Measurements from ENCODE around the gene LLGL2. TPM values are rescaled to one million over a fixed set of nuclear protein-coding genes. Genes with fewer than 3 reads are reported as not detected.

Gene LLGL2, protein sequence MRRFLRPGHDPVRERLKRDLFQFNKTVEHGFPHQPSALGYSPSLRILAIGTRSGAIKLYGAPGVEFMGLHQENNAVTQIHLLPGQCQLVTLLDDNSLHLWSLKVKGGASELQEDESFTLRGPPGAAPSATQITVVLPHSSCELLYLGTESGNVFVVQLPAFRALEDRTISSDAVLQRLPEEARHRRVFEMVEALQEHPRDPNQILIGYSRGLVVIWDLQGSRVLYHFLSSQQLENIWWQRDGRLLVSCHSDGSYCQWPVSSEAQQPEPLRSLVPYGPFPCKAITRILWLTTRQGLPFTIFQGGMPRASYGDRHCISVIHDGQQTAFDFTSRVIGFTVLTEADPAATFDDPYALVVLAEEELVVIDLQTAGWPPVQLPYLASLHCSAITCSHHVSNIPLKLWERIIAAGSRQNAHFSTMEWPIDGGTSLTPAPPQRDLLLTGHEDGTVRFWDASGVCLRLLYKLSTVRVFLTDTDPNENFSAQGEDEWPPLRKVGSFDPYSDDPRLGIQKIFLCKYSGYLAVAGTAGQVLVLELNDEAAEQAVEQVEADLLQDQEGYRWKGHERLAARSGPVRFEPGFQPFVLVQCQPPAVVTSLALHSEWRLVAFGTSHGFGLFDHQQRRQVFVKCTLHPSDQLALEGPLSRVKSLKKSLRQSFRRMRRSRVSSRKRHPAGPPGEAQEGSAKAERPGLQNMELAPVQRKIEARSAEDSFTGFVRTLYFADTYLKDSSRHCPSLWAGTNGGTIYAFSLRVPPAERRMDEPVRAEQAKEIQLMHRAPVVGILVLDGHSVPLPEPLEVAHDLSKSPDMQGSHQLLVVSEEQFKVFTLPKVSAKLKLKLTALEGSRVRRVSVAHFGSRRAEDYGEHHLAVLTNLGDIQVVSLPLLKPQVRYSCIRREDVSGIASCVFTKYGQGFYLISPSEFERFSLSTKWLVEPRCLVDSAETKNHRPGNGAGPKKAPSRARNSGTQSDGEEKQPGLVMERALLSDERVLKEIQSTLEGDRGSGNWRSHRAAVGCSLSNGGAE
- 16.6 and 60.2 TPM in 2 replicates for total RNA-seq (ENCODE audit: low replicate concordance)

GRCh38 chr17:75524970-75525805 is at the start of gene LLGL2:
LLGL2 (plus strand) TSS chr17:75525697; CDS start chr17:75543427, 17,730 bp downstream.
- Histone ChIP-seq H3K27me3 (no peaks in the 10 kb centered on the region), H3K9ac (no peak within 1 kb of the TSS), H3K9me3 (ENCODE audit: low read depth) (no peaks in the 10 kb centered on the region), H3K4me3 (peak within 1 kb of the TSS; percentile 87), H3K4me2 (peak within 1 kb of the TSS; percentile 97), H3K4me1 (peaks cover 7% of the 10 kb centered on the region), H2AFZ (replicated peaks) (peak within 1 kb of the TSS; percentile 66), H4K20me1 (ENCODE audit: low read depth) (peaks cover 42% of the 10 kb centered on the region), H3K27ac (no peak within 1 kb of the TSS), H3F3A (ENCODE audit: low read depth) (peaks cover 33% of the 10 kb centered on the region), H3K36me3 (no peaks in the 10 kb centered on the region), H3K79me2 (ENCODE audit: low read depth) (peaks cover 32% of the 10 kb centered on the region)
- H3K27ac Mint-ChIP-seq: no peak within 1 kb of the TSS
- TF ChIP-seq EZH2 (IDR thresholded peaks at IDR 0.05) (no peak), EZH2phosphoT487 (IDR thresholded peaks at IDR 0.05) (no peak)
- TF ChIP-seq, protein P1, sequence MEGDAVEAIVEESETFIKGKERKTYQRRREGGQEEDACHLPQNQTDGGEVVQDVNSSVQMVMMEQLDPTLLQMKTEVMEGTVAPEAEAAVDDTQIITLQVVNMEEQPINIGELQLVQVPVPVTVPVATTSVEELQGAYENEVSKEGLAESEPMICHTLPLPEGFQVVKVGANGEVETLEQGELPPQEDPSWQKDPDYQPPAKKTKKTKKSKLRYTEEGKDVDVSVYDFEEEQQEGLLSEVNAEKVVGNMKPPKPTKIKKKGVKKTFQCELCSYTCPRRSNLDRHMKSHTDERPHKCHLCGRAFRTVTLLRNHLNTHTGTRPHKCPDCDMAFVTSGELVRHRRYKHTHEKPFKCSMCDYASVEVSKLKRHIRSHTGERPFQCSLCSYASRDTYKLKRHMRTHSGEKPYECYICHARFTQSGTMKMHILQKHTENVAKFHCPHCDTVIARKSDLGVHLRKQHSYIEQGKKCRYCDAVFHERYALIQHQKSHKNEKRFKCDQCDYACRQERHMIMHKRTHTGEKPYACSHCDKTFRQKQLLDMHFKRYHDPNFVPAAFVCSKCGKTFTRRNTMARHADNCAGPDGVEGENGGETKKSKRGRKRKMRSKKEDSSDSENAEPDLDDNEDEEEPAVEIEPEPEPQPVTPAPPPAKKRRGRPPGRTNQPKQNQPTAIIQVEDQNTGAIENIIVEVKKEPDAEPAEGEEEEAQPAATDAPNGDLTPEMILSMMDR (IDR thresholded peaks at IDR 0.05): peak; percentile 47
- peaks cover 8% of the 10 kb centered on the region for H3K36me3 Mint-ChIP-seq
- H3K4me3 Mint-ChIP-seq: peak within 1 kb of the TSS; percentile 77
- DNase-seq (ENCODE audit: low spot score): peak; percentile 95
- peaks cover 22% of the 10 kb centered on the region for H3K27me3 Mint-ChIP-seq (ENCODE audit: insufficient read depth, low read depth)
- no peaks in the 10 kb centered on the region for H3K9me3 Mint-ChIP-seq
- H3K4me1 Mint-ChIP-seq: peaks cover 16% of the 10 kb centered on the region

- H3K9me3 Mint-ChIP-seq: no peaks in the 10 kb centered on the region
- H3K4me3 ChIP-seq: no peak overlapping the region
- H3F3A ChIP-seq (ENCODE audit: low read depth): peaks cover 22% of the 10 kb centered on the region
- DNase-seq (ENCODE audit: low spot score): no peak
- peaks cover 13% of the 10 kb centered on the region for H3K79me2 ChIP-seq (ENCODE audit: low read depth)
- peak overlapping the region; percentile 68 for H3K4me3 Mint-ChIP-seq
- H3K27ac Mint-ChIP-seq: peak overlapping the region; percentile 88
- no peaks in the 10 kb centered on the region for H3K9me3 ChIP-seq (ENCODE audit: low read depth)
- peaks cover 39% of the 10 kb centered on the region for H3K4me1 ChIP-seq
- H3K4me2 ChIP-seq: no peak overlapping the region
- no peak overlapping the region for H3K27ac ChIP-seq
- peaks cover 63% of the 10 kb centered on the region for H3K4me1 Mint-ChIP-seq
- no peaks in the 10 kb centered on the region for H3K36me3 ChIP-seq
- H4K20me1 ChIP-seq (ENCODE audit: low read depth): peaks cover 8% of the 10 kb centered on the region
- H3K9ac ChIP-seq: no peak overlapping the region
- H3K27me3 Mint-ChIP-seq (ENCODE audit: insufficient read depth, low read depth): no peaks in the 10 kb centered on the region
- no peak overlapping the region for H2AFZ ChIP-seq (replicated peaks)
- TF ChIP-seq EZH2 (IDR thresholded peaks at IDR 0.05) (no peak), EZH2phosphoT487 (IDR thresholded peaks at IDR 0.05) (no peak)
- TF ChIP-seq, protein P1 (IDR thresholded peaks at IDR 0.05): no peak
- H3K36me3 Mint-ChIP-seq: peaks cover 16% of the 10 kb centered on the region
- no peaks in the 10 kb centered on the region for H3K27me3 ChIP-seq
Measured at GRCh38 chr17:75475851-75476250, 49.6 kb upstream of the LLGL2 start.

DNA sequence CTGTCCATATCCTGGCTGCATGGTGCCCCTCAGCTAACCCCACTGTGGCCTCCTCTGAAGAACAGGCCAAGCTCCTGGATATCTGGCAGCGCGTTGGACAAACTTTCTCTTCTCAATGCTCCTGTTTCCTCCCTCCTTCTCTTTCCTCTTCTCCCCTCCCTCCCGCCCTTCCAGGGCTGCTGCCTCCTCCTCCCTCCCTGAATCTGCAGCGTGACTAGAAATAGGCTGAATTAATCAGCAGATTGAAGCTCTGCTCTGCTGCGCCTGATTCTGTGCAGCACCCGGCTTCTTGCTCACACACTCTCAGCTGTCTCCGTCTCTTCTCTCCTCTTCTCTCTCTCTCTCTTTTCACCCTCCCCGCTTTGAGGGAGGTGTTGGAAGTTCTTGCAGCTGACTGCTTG is 49.2 kb upstream of the LLGL2 start:
- H3K4me2 ChIP-seq: peak overlapping the region; percentile 13
- H3K27me3 Mint-ChIP-seq (ENCODE audit: insufficient read depth, low read depth): peaks cover 1% of the 10 kb centered on the region
- H3K36me3 ChIP-seq: no peaks in the 10 kb centered on the region
- TF ChIP-seq EZH2phosphoT487 (IDR thresholded peaks at IDR 0.05) (no peak), EZH2 (IDR thresholded peaks at IDR 0.05) (no peak)
- TF ChIP-seq, protein P1 (IDR thresholded peaks at IDR 0.05): no peak
- no peak overlapping the region for H2AFZ ChIP-seq (replicated peaks)
- H3K79me2 ChIP-seq (ENCODE audit: low read depth): peaks cover 13% of the 10 kb centered on the region
- peak overlapping the region; percentile 77 for H3K4me3 Mint-ChIP-seq
- no peak overlapping the region for H3K9ac ChIP-seq
- H3K27ac Mint-ChIP-seq: peak overlapping the region; percentile 88
- peaks cover 27% of the 10 kb centered on the region for H3F3A ChIP-seq (ENCODE audit: low read depth)
- peak overlapping the region; percentile 70 for H3K27ac ChIP-seq
- H3K27me3 ChIP-seq: no peaks in the 10 kb centered on the region
- H4K20me1 ChIP-seq (ENCODE audit: low read depth): peaks cover 11% of the 10 kb centered on the region
- H3K4me3 ChIP-seq: no peak overlapping the region
- H3K36me3 Mint-ChIP-seq: peaks cover 16% of the 10 kb centered on the region
- no peaks in the 10 kb centered on the region for H3K9me3 ChIP-seq (ENCODE audit: low read depth)
- H3K9me3 Mint-ChIP-seq: no peaks in the 10 kb centered on the region
- H3K4me1 Mint-ChIP-seq: peaks cover 66% of the 10 kb centered on the region
- H3K4me1 ChIP-seq: peaks cover 43% of the 10 kb centered on the region
- DNase-seq (ENCODE audit: low spot score): no peak

All from neural progenitor cell (in vitro differentiated cells).